ENCODE data around the gene GRM7. TPM values are rescaled to one million over a fixed set of nuclear protein-coding genes. Genes with fewer than 3 reads are reported as not detected.

Gene GRM7
- total RNA-seq, 1 donor from 2014 or later = 0.80 TPM

DNA sequence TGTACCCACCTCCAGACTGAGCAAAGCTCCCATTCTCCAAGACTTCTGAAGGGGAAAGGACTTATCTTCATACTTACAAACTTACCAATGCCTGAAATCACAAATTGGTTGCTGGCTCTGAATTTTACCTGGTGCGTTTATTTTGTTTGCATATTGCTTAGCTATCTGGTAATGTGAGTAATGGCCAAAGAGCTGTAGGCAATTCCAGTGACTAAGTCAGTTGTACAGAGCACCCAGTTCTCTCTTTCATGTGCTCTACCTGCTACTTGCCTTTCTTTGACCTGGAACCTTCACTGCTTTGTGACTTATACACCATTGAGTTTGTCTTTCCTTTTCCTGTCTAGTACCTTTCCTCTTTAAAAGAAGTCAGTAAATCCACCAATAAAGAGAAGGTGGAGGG is 884.8 kb downstream of the GRM7 start:
- Mint-ChIP-seq H3K27me3 (ENCODE audit: insufficient read depth, low read depth) (peaks cover 2% of the 10 kb centered on the region), H3K36me3 (no peaks in the 10 kb centered on the region), H3K4me3 (no peak overlapping the region), H3K9me3 (no peaks in the 10 kb centered on the region), H3K4me1 (peaks cover 4% of the 10 kb centered on the region), H3K27ac (no peak overlapping the region)
- H3K36me3 ChIP-seq = no peaks in the 10 kb centered on the region
- H3K79me2 ChIP-seq (ENCODE audit: low read depth) = no peaks in the 10 kb centered on the region
- no peaks in the 10 kb centered on the region for H3K27me3 ChIP-seq
- H3K27ac ChIP-seq = no peak overlapping the region
- H4K20me1 ChIP-seq (ENCODE audit: low read depth) = no peaks in the 10 kb centered on the region
- no peak overlapping the region for H2AFZ ChIP-seq (replicated peaks)
- TF ChIP-seq, protein P1, sequence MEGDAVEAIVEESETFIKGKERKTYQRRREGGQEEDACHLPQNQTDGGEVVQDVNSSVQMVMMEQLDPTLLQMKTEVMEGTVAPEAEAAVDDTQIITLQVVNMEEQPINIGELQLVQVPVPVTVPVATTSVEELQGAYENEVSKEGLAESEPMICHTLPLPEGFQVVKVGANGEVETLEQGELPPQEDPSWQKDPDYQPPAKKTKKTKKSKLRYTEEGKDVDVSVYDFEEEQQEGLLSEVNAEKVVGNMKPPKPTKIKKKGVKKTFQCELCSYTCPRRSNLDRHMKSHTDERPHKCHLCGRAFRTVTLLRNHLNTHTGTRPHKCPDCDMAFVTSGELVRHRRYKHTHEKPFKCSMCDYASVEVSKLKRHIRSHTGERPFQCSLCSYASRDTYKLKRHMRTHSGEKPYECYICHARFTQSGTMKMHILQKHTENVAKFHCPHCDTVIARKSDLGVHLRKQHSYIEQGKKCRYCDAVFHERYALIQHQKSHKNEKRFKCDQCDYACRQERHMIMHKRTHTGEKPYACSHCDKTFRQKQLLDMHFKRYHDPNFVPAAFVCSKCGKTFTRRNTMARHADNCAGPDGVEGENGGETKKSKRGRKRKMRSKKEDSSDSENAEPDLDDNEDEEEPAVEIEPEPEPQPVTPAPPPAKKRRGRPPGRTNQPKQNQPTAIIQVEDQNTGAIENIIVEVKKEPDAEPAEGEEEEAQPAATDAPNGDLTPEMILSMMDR (IDR thresholded peaks at IDR 0.05) = no peak
- TF ChIP-seq EZH2phosphoT487 (IDR thresholded peaks at IDR 0.05) (no peak), EZH2 (IDR thresholded peaks at IDR 0.05) (no peak)
- H3K4me2 ChIP-seq = no peak overlapping the region
- H3K9me3 ChIP-seq (ENCODE audit: low read depth) = no peaks in the 10 kb centered on the region
- DNase-seq (ENCODE audit: low spot score) = no peak
- H3F3A ChIP-seq (ENCODE audit: low read depth) = no peaks in the 10 kb centered on the region
- H3K4me3 ChIP-seq = no peak overlapping the region
- H3K9ac ChIP-seq = no peak overlapping the region
- no peaks in the 10 kb centered on the region for H3K4me1 ChIP-seq

DNA sequence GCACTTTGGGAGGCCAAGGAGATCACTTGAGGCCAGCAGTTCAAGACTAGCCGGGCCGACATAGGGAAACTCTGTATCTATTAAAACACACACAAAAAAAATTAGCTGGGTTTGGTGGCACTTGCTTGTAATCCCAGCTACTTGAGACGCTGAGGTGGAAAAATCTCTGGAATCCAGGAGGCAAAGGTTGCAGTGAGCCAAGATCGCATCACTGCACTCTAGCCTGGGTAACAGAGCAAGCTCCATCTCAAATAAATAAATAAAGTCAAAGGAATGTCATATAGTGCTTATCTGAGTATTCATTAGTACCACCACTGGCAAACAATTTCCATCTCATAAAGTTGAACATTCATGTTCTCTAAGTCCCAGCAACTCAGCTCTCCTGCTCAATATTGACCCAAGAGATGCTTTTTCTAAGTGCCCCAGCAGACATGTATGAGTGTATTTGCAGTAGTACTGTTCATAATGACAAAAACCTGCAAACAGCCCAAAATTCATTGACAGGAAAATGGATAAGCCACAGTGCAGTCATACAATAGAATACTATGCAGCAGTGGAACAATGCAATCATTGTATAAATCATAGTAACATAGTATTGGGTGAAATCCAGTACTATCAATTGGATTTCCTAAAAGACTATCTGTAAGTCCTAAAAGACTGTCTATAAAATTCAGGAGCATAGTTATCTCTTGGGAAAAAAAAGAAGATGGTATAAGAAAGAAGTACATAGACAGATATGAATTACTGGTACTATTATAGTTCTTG is 889.2 kb downstream of the GRM7 start:
- Histone ChIP-seq H4K20me1 (ENCODE audit: low read depth) (no peaks in the 10 kb centered on the region), H2AFZ (replicated peaks) (no peak overlapping the region), H3K79me2 (ENCODE audit: low read depth) (no peaks in the 10 kb centered on the region), H3K27ac (no peak overlapping the region), H3F3A (ENCODE audit: low read depth) (no peaks in the 10 kb centered on the region), H3K27me3 (no peaks in the 10 kb centered on the region), H3K9me3 (ENCODE audit: low read depth) (no peaks in the 10 kb centered on the region), H3K4me2 (no peak overlapping the region), H3K4me3 (no peak overlapping the region), H3K4me1 (no peaks in the 10 kb centered on the region), H3K36me3 (no peaks in the 10 kb centered on the region), H3K9ac (no peak overlapping the region)
- Mint-ChIP-seq H3K9me3 (no peaks in the 10 kb centered on the region), H3K36me3 (no peaks in the 10 kb centered on the region), H3K4me3 (no peak overlapping the region), H3K27me3 (ENCODE audit: insufficient read depth, low read depth) (no peaks in the 10 kb centered on the region), H3K4me1 (peaks cover 4% of the 10 kb centered on the region), H3K27ac (no peak overlapping the region)
- TF ChIP-seq, protein P1 (IDR thresholded peaks at IDR 0.05) = no peak
- TF ChIP-seq EZH2phosphoT487 (IDR thresholded peaks at IDR 0.05) (no peak), EZH2 (IDR thresholded peaks at IDR 0.05) (no peak)
- no peak for DNase-seq (ENCODE audit: low spot score)

DNA sequence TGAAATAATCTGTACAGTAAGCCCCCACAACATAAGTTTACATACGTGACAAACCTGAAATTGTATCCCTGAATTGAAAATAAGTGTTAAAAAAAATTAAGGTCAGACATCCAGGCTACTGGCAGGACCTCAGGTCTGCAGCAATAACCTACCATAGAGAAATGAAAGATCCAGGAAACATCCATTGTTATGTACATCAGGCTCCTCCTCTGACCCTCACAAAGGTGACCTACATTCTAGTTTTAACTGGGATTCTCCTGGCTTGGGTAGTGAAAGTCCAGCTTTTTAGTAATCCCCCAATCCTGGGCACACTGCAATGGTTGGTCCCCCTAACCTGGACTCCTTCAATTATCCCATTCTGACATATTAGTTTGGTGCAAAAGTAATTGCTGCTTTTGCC is 891.1 kb downstream of the GRM7 start:
- no peak overlapping the region for H3K4me3 ChIP-seq
- no peaks in the 10 kb centered on the region for H3K27me3 Mint-ChIP-seq (ENCODE audit: insufficient read depth, low read depth)
- H3K4me2 ChIP-seq = no peak overlapping the region
- H3K4me1 ChIP-seq = no peaks in the 10 kb centered on the region
- no peak overlapping the region for H3K4me3 Mint-ChIP-seq
- H2AFZ ChIP-seq (replicated peaks) = no peak overlapping the region
- H3K36me3 ChIP-seq = no peaks in the 10 kb centered on the region
- no peaks in the 10 kb centered on the region for H3K27me3 ChIP-seq
- H3K27ac Mint-ChIP-seq = no peak overlapping the region
- TF ChIP-seq, protein P1 (IDR thresholded peaks at IDR 0.05) = no peak
- TF ChIP-seq EZH2 (IDR thresholded peaks at IDR 0.05) (no peak), EZH2phosphoT487 (IDR thresholded peaks at IDR 0.05) (no peak)
- H3K36me3 Mint-ChIP-seq = no peaks in the 10 kb centered on the region
- H3K9ac ChIP-seq = no peak overlapping the region
- no peaks in the 10 kb centered on the region for H3K9me3 Mint-ChIP-seq
- DNase-seq (ENCODE audit: low spot score) = no peak
- no peaks in the 10 kb centered on the region for H3K4me1 Mint-ChIP-seq
- no peaks in the 10 kb centered on the region for H3K9me3 ChIP-seq (ENCODE audit: low read depth)
- H4K20me1 ChIP-seq (ENCODE audit: low read depth) = no peaks in the 10 kb centered on the region
- H3K27ac ChIP-seq = no peak overlapping the region
- H3F3A ChIP-seq (ENCODE audit: low read depth) = no peaks in the 10 kb centered on the region
- no peaks in the 10 kb centered on the region for H3K79me2 ChIP-seq (ENCODE audit: low read depth)

All from neural progenitor cell (in vitro differentiated cells).